Measurements from ENCODE around the gene DRC3. TPM values are rescaled to one million over a fixed set of nuclear protein-coding genes. Genes with fewer than 3 reads are reported as not detected.
A peak's percentile ranks its signal among the peaks of the same experiment; 100 is the strongest.

Gene DRC3
- total RNA-seq, 1 donor from 2014 or later: 0.43 TPM

DNA sequence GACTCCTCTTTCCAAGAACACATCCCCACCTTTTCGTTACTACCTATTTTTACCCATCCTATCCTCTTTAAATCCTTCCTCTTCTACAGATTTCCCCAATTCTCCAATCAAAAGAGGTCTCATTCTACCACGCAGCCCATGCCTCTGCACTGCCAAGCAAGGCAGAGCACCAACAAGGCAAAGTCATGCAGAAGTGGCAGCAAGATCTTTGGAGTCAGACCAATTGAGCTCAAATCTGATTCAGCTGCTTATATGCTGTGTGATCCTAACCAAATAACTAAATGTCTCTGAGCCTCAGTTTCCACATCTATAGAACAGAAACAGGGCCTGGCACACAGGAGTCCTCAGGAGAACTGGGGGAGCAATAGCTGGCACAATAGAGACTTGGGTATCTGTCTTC lies 41.5 kb upstream of the DRC3 start:
- H3K36me3 ChIP-seq (ENCODE audit: insufficient read depth, low read length): no peaks in the 10 kb centered on the region
- H3K27ac Mint-ChIP-seq (ENCODE audit: unreplicated experiment): no peak overlapping the region
- H3K27me3 ChIP-seq (ENCODE audit: insufficient read depth, low read length): no peaks in the 10 kb centered on the region
- no peak overlapping the region for H3K4me3 ChIP-seq (ENCODE audit: insufficient read depth, low read depth, low read length)
- peaks cover 15% of the 10 kb centered on the region for H4K20me1 ChIP-seq (ENCODE audit: insufficient read depth, low read length)
- DNase-seq (ENCODE audit: low read depth): no peak
- no peak for FAIRE-seq
- no peak overlapping the region for H3K27ac ChIP-seq (ENCODE audit: low read depth, low read length)
- no peak for TF ChIP-seq CTCF (IDR thresholded peaks at IDR 0.05; ENCODE audit: insufficient read depth, low read depth, low read length)
- no peak for TF ChIP-seq EZH2 (IDR thresholded peaks at IDR 0.05; ENCODE audit: insufficient read depth, low read length)
- H2AFZ ChIP-seq (ENCODE audit: low read depth, low read length): no peak overlapping the region
- H3K36me3 Mint-ChIP-seq (ENCODE audit: low read depth, unreplicated experiment): no peaks in the 10 kb centered on the region
- peaks cover 63% of the 10 kb centered on the region for H3K4me1 Mint-ChIP-seq (ENCODE audit: low read depth, unreplicated experiment)
- no peak overlapping the region for H3K4me3 Mint-ChIP-seq (ENCODE audit: unreplicated experiment)
- H3K9me3 Mint-ChIP-seq (ENCODE audit: unreplicated experiment): no peaks in the 10 kb centered on the region
- peaks cover 55% of the 10 kb centered on the region for H3K79me2 ChIP-seq (ENCODE audit: insufficient read depth, low read length)
- H3K9ac ChIP-seq (ENCODE audit: low read length): no peak overlapping the region
- no peaks in the 10 kb centered on the region for H3K27me3 Mint-ChIP-seq (ENCODE audit: low read depth, unreplicated experiment)
- H3K9me3 ChIP-seq (ENCODE audit: insufficient read depth, low read depth, low read length): no peaks in the 10 kb centered on the region
- H3K4me2 ChIP-seq (ENCODE audit: low read length): no peak overlapping the region
- H3K4me1 ChIP-seq (ENCODE audit: insufficient read depth, low read length): peaks cover 50% of the 10 kb centered on the region

GRCh38 chr17:17933775-17934174 lies 38.9 kb upstream of the DRC3 start:
- DNase-seq (ENCODE audit: low read depth): peak; percentile 64
- H3K4me3 ChIP-seq (ENCODE audit: insufficient read depth, low read depth, low read length): no peak overlapping the region
- Mint-ChIP-seq H3K27ac (ENCODE audit: unreplicated experiment) (peak overlapping the region; percentile 23), H3K4me3 (ENCODE audit: unreplicated experiment) (no peak overlapping the region), H3K9me3 (ENCODE audit: unreplicated experiment) (no peaks in the 10 kb centered on the region), H3K4me1 (ENCODE audit: low read depth, unreplicated experiment) (peaks cover 67% of the 10 kb centered on the region), H3K36me3 (ENCODE audit: low read depth, unreplicated experiment) (no peaks in the 10 kb centered on the region), H3K27me3 (ENCODE audit: low read depth, unreplicated experiment) (no peaks in the 10 kb centered on the region)
- H3K36me3 ChIP-seq (ENCODE audit: insufficient read depth, low read length): no peaks in the 10 kb centered on the region
- H3K79me2 ChIP-seq (ENCODE audit: insufficient read depth, low read length): peaks cover 54% of the 10 kb centered on the region
- no peak for TF ChIP-seq CTCF (IDR thresholded peaks at IDR 0.05; ENCODE audit: insufficient read depth, low read depth, low read length)
- TF ChIP-seq EZH2 (IDR thresholded peaks at IDR 0.05; ENCODE audit: insufficient read depth, low read length): no peak
- peaks cover 60% of the 10 kb centered on the region for H3K4me1 ChIP-seq (ENCODE audit: insufficient read depth, low read length)
- H3K9ac ChIP-seq (ENCODE audit: low read length): no peak overlapping the region
- no peak overlapping the region for H3K27ac ChIP-seq (ENCODE audit: low read depth, low read length)
- peaks cover 21% of the 10 kb centered on the region for H4K20me1 ChIP-seq (ENCODE audit: insufficient read depth, low read length)
- no peak overlapping the region for H3K4me2 ChIP-seq (ENCODE audit: low read length)
- H3K9me3 ChIP-seq (ENCODE audit: insufficient read depth, low read depth, low read length): no peaks in the 10 kb centered on the region
- H3K27me3 ChIP-seq (ENCODE audit: insufficient read depth, low read length): no peaks in the 10 kb centered on the region
- FAIRE-seq: no peak
- no peak overlapping the region for H2AFZ ChIP-seq (ENCODE audit: low read depth, low read length)

- H3K4me1 ChIP-seq (ENCODE audit: insufficient read depth, low read length): peaks cover 56% of the 10 kb centered on the region
- no peaks in the 10 kb centered on the region for H3K9me3 Mint-ChIP-seq (ENCODE audit: unreplicated experiment)
- H3K27ac ChIP-seq (ENCODE audit: low read depth, low read length): peak overlapping the region; percentile 48
- no peaks in the 10 kb centered on the region for H3K36me3 Mint-ChIP-seq (ENCODE audit: low read depth, unreplicated experiment)
- TF ChIP-seq EZH2 (IDR thresholded peaks at IDR 0.05; ENCODE audit: insufficient read depth, low read length) (no peak), CTCF (IDR thresholded peaks at IDR 0.05; ENCODE audit: insufficient read depth, low read depth, low read length) (no peak)
- H3K27ac Mint-ChIP-seq (ENCODE audit: unreplicated experiment): no peak overlapping the region
- H2AFZ ChIP-seq (ENCODE audit: low read depth, low read length): no peak overlapping the region
- no peaks in the 10 kb centered on the region for H3K27me3 ChIP-seq (ENCODE audit: insufficient read depth, low read length)
- H3K79me2 ChIP-seq (ENCODE audit: insufficient read depth, low read length): peaks cover 58% of the 10 kb centered on the region
- DNase-seq (ENCODE audit: low read depth): no peak
- no peak overlapping the region for H3K4me3 Mint-ChIP-seq (ENCODE audit: unreplicated experiment)
- no peaks in the 10 kb centered on the region for H3K36me3 ChIP-seq (ENCODE audit: insufficient read depth, low read length)
- H3K9ac ChIP-seq (ENCODE audit: low read length): no peak overlapping the region
- peak overlapping the region; percentile 12 for H3K4me2 ChIP-seq (ENCODE audit: low read length)
- H3K4me1 Mint-ChIP-seq (ENCODE audit: low read depth, unreplicated experiment): peaks cover 67% of the 10 kb centered on the region
- no peaks in the 10 kb centered on the region for H3K9me3 ChIP-seq (ENCODE audit: insufficient read depth, low read depth, low read length)
- no peaks in the 10 kb centered on the region for H3K27me3 Mint-ChIP-seq (ENCODE audit: low read depth, unreplicated experiment)
- H4K20me1 ChIP-seq (ENCODE audit: insufficient read depth, low read length): peaks cover 21% of the 10 kb centered on the region
- no peak overlapping the region for H3K4me3 ChIP-seq (ENCODE audit: insufficient read depth, low read depth, low read length)
- FAIRE-seq: no peak
Measured at GRCh38 chr17:17934214-17934613, 38.4 kb upstream of the DRC3 start.
